Astrocyte (in vitro differentiated cells and primary cell): ENCODE measurements around the gene AP3B1. TPM values are rescaled to one million over a fixed set of nuclear protein-coding genes. Genes with fewer than 3 reads are reported as not detected.

ENCODE experiments used
- DNase-seq: peaks from one replicate; pipeline ENCODE4 v3.0.0-alpha.2; 2010; ENCODE audit warnings: low read depth
- FAIRE-seq: peaks from 2 replicates; lab custom pipeline; 2011; peaks lifted over from hg19 to GRCh38; lab: Jason Lieb, UNC
- H2AFZ ChIP-seq: 2 replicates; pipeline ENCODE4 v1.6.0; 2012; ENCODE audit warnings: low read depth, low read length, inconsistent platforms
- H3K27ac ChIP-seq: 2 replicates; pipeline ENCODE4 v1.5.1; 2011; ENCODE audit warnings: low read depth, low read length, inconsistent platforms
- H3K27me3 ChIP-seq: 2 replicates; pipeline ENCODE4 v1.6.0; 2011; ENCODE audit warnings: low read length, inconsistent platforms; ENCODE audit not compliant: insufficient read depth
- H3K36me3 ChIP-seq: 2 replicates; pipeline ENCODE4 v1.5.1; 2011; ENCODE audit warnings: low read length, inconsistent platforms; ENCODE audit not compliant: insufficient read depth
- H3K4me1 ChIP-seq: 2 replicates; pipeline ENCODE4 v1.5.1; 2011; ENCODE audit warnings: low read length, inconsistent platforms; ENCODE audit not compliant: insufficient read depth
- H3K4me2 ChIP-seq: 2 replicates; pipeline ENCODE4 v1.6.0; 2012; ENCODE audit warnings: low read length, inconsistent platforms
- H3K4me3 ChIP-seq: 2 replicates; pipeline ENCODE4 v1.5.1; 2011; ENCODE audit warnings: low read depth, mild to moderate bottlenecking, low read length, inconsistent platforms; ENCODE audit not compliant: insufficient read depth
- H3K79me2 ChIP-seq: 2 replicates; pipeline ENCODE4 v1.6.0; 2012; ENCODE audit warnings: mild to moderate bottlenecking, low read length, inconsistent platforms; ENCODE audit not compliant: insufficient read depth
- H3K9ac ChIP-seq: 2 replicates; pipeline ENCODE4 v1.6.0; 2012; ENCODE audit warnings: mild to moderate bottlenecking, low read length, inconsistent platforms
- H3K9me3 ChIP-seq: 2 replicates; pipeline ENCODE4 v1.5.1; 2012; ENCODE audit warnings: low read depth, mild to moderate bottlenecking, low read length, inconsistent platforms; ENCODE audit not compliant: insufficient read depth
- H4K20me1 ChIP-seq: 2 replicates; pipeline ENCODE4 v1.6.0; 2012; ENCODE audit warnings: low read length, inconsistent platforms; ENCODE audit not compliant: insufficient read depth
- H3K27ac Mint-ChIP-seq: one replicate; pipeline ENCODE4 v1.8.0; 2021; ENCODE audit warnings: mild to moderate bottlenecking, mixed read lengths; ENCODE audit not compliant: unreplicated experiment
- H3K27me3 Mint-ChIP-seq: one replicate; pipeline ENCODE4 v1.8.0; 2021; ENCODE audit warnings: low read depth, mixed read lengths; ENCODE audit not compliant: unreplicated experiment
- H3K36me3 Mint-ChIP-seq: one replicate; pipeline ENCODE4 v1.8.0; 2021; ENCODE audit warnings: low read depth, mixed read lengths; ENCODE audit not compliant: unreplicated experiment
- H3K4me1 Mint-ChIP-seq: one replicate; pipeline ENCODE4 v1.8.0; 2021; ENCODE audit warnings: low read depth, mixed read lengths; ENCODE audit not compliant: unreplicated experiment
- H3K4me3 Mint-ChIP-seq: one replicate; pipeline ENCODE4 v1.8.0; 2021; ENCODE audit warnings: mild to moderate bottlenecking, moderate library complexity, mixed read lengths; ENCODE audit not compliant: unreplicated experiment
- H3K9me3 Mint-ChIP-seq: one replicate; pipeline ENCODE4 v1.8.0; 2021; ENCODE audit warnings: mild to moderate bottlenecking, mixed read lengths; ENCODE audit not compliant: unreplicated experiment
- EZH2 ChIP-seq: IDR thresholded peaks from 2 replicates; pipeline ENCODE4 v1.6.1; 2012; ENCODE audit warnings: mild to moderate bottlenecking, low read length, inconsistent platforms; ENCODE audit not compliant: insufficient read depth
- total RNA-seq: library from RNA; stranded (reverse); gene quantifications from 2 replicates; pipeline ENCODE4 v1.2.1, GENCODE V29; 2021
- TF ChIP-seq, protein P1 (sequence below): IDR thresholded peaks from 2 replicates; pipeline ENCODE4 v1.5.1; 2011; ENCODE audit warnings: low read depth, mild to moderate bottlenecking, inconsistent platforms, low read length, moderate library complexity; ENCODE audit not compliant: insufficient read depth

The AP3B1 gene
- total RNA-seq, 1 donor from 2014 or later: 64.8 TPM

DNA sequence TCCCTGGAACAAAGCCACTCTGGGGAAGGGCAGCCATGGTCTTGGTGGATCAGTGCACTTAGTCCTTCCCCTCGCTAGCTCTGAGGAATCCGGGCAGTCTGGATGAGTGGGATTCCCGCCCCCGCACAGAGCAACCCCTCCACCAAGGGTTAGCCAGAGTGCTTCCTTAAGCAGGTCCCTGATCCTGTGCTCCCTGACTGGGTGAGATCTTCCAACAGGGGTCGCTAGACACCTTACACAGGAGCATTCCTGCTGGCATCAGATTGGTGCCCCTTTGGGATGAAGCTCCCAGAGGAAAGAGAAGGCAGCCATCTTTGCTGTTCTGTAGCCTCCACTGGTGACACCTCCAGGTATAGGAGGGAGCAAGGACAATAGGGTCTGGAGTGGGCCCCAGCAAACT lies 228.8 kb downstream of the AP3B1 start:
- peaks cover 24% of the 10 kb centered on the region for H3K36me3 Mint-ChIP-seq
- Histone ChIP-seq H4K20me1 (peaks cover 3% of the 10 kb centered on the region), H3K79me2 (no peaks in the 10 kb centered on the region), H3K27ac (no peak overlapping the region), H3K4me3 (no peak overlapping the region), H3K9me3 (no peaks in the 10 kb centered on the region), H3K27me3 (no peaks in the 10 kb centered on the region), H3K9ac (no peak overlapping the region), H3K4me1 (no peaks in the 10 kb centered on the region), H3K36me3 (peaks cover 3% of the 10 kb centered on the region), H2AFZ (no peak overlapping the region), H3K4me2 (no peak overlapping the region)
- no peaks in the 10 kb centered on the region for H3K27me3 Mint-ChIP-seq
- H3K4me1 Mint-ChIP-seq: peaks cover 2% of the 10 kb centered on the region
- peaks cover 12% of the 10 kb centered on the region for H3K9me3 Mint-ChIP-seq
- no peak for TF ChIP-seq EZH2
- no peak overlapping the region for H3K27ac Mint-ChIP-seq
- DNase-seq (no peak), FAIRE-seq (no peak)
- H3K4me3 Mint-ChIP-seq: no peak overlapping the region

GRCh38 chr5:78064941-78065472 lies 229.5 kb downstream of the AP3B1 start:
- Histone ChIP-seq H3K9ac (no peak overlapping the region), H2AFZ (no peak overlapping the region), H3K4me2 (no peak overlapping the region), H4K20me1 (peaks cover 4% of the 10 kb centered on the region), H3K36me3 (peaks cover 3% of the 10 kb centered on the region), H3K9me3 (no peaks in the 10 kb centered on the region), H3K4me1 (no peaks in the 10 kb centered on the region), H3K27ac (no peak overlapping the region), H3K79me2 (no peaks in the 10 kb centered on the region), H3K27me3 (no peaks in the 10 kb centered on the region), H3K4me3 (no peak overlapping the region)
- FAIRE-seq (no peak), DNase-seq (no peak)
- no peaks in the 10 kb centered on the region for H3K27me3 Mint-ChIP-seq
- no peak overlapping the region for H3K27ac Mint-ChIP-seq
- H3K4me1 Mint-ChIP-seq: peaks cover 2% of the 10 kb centered on the region
- TF ChIP-seq, protein P1, sequence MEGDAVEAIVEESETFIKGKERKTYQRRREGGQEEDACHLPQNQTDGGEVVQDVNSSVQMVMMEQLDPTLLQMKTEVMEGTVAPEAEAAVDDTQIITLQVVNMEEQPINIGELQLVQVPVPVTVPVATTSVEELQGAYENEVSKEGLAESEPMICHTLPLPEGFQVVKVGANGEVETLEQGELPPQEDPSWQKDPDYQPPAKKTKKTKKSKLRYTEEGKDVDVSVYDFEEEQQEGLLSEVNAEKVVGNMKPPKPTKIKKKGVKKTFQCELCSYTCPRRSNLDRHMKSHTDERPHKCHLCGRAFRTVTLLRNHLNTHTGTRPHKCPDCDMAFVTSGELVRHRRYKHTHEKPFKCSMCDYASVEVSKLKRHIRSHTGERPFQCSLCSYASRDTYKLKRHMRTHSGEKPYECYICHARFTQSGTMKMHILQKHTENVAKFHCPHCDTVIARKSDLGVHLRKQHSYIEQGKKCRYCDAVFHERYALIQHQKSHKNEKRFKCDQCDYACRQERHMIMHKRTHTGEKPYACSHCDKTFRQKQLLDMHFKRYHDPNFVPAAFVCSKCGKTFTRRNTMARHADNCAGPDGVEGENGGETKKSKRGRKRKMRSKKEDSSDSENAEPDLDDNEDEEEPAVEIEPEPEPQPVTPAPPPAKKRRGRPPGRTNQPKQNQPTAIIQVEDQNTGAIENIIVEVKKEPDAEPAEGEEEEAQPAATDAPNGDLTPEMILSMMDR: no peak
- no peak for TF ChIP-seq EZH2
- H3K36me3 Mint-ChIP-seq: peaks cover 24% of the 10 kb centered on the region
- no peak overlapping the region for H3K4me3 Mint-ChIP-seq
- peaks cover 12% of the 10 kb centered on the region for H3K9me3 Mint-ChIP-seq

GRCh38 chr5:78063495-78063894 lies 231.0 kb downstream of the AP3B1 start:
- Histone ChIP-seq H3K79me2 (no peaks in the 10 kb centered on the region), H3K27ac (no peak overlapping the region), H3K36me3 (peaks cover under 1% of the 10 kb centered on the region), H3K9me3 (no peaks in the 10 kb centered on the region), H3K4me1 (no peaks in the 10 kb centered on the region), H4K20me1 (peaks cover 7% of the 10 kb centered on the region), H3K4me2 (no peak overlapping the region), H3K27me3 (no peaks in the 10 kb centered on the region), H3K9ac (no peak overlapping the region), H3K4me3 (no peak overlapping the region), H2AFZ (no peak overlapping the region)
- DNase-seq (no peak), FAIRE-seq (no peak)
- Mint-ChIP-seq H3K9me3 (peaks cover 12% of the 10 kb centered on the region), H3K36me3 (peaks cover 21% of the 10 kb centered on the region), H3K4me3 (no peak overlapping the region), H3K27ac (no peak overlapping the region), H3K27me3 (no peaks in the 10 kb centered on the region), H3K4me1 (peaks cover 2% of the 10 kb centered on the region)
- TF ChIP-seq, protein P1: no peak
- TF ChIP-seq EZH2: no peak
